Skin of body (tissue), 3 donors: ENCODE data around the gene ZCCHC10. TPM values are rescaled to one million over a fixed set of nuclear protein-coding genes. Genes with fewer than 3 reads are reported as not detected.
"Not testable (repeated sequence)": the region's sequence is repeated elsewhere in the genome, so short reads cannot be mapped to it uniquely, and the experiment has no call there.

ENCODE experiments used
- DNase-seq: peaks from one replicate; lab custom pipeline; 2025; lab: John Stamatoyannopoulos, UW
- small RNA-seq: library from RNA; depleted of rRNA; stranded (forward); fragments of <200 nt; gene quantifications from one replicate; pipeline ENCODE3, GENCODE V24; 2014; ENCODE audit warnings: low replicate concordance
- total RNA-seq: library from RNA; depleted of rRNA; stranded (reverse); fragments of >200 nt; gene quantifications from one replicate; pipeline ENCODE4 v1.2.3, GENCODE V29; 2014

ZCCHC10 gene
- total RNA-seq, 1 donor from 2014 or later = 13.8 TPM

DNA sequence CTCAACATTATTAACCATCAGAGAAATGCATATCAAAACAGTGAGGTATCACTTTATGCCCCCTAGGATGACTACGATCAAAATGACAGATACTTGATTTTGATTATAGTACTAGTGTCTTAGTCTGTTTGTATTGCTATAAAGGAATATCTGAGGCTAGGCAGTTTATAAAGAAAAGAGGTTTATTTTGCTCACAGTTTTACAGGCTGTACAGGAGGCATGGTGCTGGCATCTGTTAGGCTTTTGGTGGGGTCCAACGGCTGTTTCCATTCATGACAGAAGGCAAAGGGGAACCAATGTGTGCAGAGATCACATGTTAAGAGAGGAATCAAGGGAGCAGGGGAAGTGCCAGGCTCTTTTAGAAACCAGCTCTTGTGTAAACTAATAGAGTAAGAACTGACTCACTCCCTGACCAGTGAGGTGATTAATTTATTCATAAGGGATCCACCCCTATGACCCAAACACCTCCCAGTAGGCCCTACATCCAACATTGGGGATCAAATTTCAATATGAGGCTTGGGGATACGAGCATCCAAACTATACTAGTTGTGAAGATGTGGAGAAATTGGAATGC is 46.9 kb downstream of the ZCCHC10 start:
- DNase-seq = no peak

DNA sequence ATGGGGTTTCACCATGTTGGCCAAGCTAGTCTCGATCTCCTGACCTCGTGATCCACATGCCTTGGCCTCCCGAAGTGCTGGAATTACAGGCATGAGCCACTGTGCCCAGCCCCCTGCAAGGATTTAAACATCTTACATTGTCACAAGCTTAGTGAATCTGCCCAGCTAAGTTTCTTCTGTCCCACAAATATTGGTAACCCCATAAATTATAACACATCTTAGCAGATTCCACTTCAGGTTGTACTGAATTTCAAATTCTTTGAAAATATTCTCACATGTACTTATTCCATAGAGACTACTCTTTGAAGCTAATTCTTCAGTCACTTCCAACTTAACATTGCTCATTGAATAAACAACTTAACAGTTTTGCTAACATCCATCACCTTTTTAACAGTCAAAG is 49.5 kb downstream of the ZCCHC10 start:
- DNase-seq = no peak

DNA sequence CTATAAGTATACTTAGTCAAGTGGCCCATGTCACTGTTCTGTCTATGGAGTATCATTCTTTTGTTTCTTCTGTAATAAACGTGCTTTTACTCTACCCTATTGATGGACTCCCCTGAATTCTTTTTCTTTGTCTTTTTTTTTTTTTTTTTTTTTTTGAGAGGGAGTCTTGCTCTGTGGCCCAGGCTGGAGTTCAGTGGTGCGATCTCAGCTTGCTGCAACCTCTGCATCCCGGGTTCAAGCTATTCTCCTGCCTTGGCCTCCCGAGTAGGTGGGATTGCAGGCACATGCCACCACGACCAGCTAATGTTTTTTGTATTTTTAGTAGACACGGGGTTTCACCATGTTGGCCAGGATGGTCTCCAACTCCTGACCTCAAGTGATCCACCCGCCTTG is 53.9 kb downstream of the ZCCHC10 start:
- DNase-seq = not testable (repeated sequence)

DNA sequence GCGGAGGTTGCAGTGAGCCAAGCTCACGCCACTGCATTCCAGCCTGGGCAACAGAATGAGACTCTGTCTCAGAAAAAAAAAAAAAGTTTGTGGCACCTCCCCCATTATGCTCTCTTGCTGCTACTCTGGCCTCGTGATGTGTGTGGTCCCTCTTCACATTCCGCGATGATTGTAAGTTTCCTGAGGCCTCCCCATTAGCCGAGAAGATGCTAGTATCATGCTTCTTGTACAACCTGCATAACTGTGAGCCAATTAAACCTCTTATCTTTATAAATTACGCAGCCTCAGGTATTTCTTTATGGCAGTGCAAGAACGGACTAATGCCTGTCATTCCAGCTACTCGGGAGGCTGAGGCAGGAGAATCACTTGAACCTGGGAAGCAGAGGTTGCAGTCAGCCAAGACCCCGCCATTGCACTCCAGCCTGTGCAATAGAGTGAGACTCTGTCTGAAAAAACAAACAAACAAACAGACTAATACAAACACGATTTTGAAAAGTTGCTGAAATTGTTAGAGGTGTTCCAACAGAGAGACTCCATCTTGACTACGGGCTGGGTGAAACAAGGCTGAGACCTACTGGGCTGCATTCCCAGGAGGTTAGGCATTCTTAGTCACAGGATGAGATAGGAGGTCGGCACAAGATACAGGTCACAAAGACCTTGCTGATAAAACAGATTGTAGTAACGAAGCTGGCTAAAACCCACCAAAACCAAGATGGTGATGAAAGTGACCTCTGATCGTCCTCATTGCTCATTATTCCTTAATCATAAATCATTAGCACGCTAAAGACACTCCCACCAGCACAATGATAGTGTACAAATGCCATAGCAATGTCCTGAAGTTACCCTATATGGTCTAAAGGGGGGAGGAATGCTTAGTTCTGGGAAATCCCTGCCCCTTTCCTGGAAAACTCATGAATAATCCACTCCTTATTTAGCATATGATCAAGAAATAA is 54.6 kb downstream of the ZCCHC10 start:
- DNase-seq = no peak

DNA sequence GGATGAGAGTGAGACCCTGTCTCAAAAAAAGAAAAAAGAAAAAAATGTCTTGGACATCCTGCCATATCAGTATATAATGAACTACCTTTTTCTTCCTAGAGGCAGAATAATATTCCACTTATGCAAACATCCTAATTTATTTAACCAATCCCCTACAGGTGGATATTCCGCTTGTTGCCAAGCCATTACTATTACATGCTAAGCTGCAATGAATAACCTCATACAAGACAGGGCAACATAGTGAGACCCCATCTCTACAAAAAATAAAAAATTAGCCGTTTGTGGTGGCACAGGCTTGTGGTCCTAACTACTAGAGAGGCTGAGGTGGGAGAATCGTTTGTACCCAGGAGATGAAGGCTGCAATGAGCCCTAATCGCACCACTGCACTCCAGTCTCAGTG is 61.2 kb downstream of the ZCCHC10 start:
- DNase-seq = no peak

GRCh38 chr5:132963171-132964104 is 62.9 kb downstream of the ZCCHC10 start, which contains the start of gene AFF4:
Gene AFF4 (minus strand): TSS chr5:132963634. CDS start chr5:132937189, 26,445 bp downstream.
- DNase-seq = peak; percentile 94

DNA sequence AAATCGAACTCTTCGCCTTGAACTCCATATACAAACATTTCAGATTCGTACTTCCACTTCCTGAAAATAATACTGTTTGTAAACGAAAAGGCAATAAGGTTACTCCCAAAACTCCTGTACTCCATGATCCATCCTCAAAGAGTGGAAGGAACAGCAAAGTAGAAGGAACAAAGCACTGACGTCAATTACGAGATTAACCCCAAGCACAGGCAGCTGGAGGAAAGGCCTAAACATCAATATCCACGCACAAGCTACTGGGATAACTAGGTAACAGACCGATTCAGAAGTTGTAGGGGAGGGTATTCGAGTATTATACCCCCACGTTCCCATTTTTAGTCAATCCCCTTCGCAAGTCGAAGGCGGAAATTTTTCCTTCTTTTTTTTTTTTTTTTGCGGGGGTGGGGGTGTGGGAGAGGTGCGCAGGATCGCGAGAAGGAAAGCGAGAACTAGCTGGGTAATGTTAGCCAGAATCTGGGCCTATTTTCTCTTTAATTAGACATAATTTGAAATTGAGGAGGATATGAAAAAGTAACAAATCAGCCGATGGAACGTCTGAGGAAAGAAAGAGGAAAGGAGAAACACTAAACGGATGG is 63.8 kb downstream of the ZCCHC10 start:
- peak; percentile 81 for DNase-seq

DNA sequence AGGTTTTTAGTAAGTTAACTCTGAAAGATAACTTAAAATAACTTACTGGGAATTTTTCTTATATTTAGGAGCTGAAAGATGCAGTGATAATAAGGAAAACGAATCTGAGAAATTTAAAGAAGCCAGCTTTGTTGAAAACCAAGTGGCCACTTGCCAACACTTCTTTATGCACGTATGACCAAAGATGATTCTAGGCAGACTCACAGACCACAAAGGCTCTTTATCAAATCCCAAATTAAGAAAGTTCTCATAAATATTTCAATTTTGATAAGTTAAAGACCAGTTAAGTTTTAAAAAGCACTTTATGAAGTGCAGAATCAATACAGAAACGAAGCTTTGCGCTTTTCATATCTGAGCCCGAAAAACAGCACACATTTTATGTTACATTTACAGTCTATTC is 64.5 kb downstream of the ZCCHC10 start:
- peak; percentile 30 for DNase-seq

DNA sequence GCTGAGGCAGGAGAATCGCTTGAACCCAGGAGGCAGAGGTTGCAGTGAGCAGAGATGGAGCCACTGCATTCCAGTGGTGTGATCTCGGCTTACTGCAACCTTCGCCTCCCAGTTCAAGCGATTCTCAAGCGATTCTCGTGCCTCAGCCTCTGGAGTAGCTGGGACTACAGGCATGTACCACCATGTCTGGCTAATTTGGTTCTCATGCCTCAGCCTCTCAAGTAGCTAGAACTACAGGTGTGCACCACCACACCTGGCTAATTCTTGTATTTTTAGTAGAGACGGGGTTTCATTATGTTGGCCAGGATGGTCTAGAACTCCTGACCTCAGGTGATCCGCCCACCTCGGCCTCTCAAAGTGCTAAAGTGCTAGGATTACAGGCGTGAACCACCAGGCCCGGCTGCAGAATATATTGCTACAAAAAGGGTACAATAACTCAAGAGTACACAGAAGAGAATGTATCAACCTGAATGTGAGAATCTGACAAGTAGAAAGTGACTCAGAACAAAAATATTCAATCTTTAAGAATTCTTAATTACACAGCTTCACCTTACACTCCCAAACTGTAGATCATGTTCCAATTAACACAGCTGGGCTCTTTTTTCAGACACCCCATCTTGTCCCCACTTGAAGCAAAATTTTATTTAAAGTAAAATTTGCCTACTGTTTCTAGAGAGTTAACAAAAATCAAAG is 65.1 kb downstream of the ZCCHC10 start:
- DNase-seq = not testable (repeated sequence)

- DNase-seq = not testable (repeated sequence)
Measured at GRCh38 chr5:132956166-132956799, 70.1 kb downstream of the ZCCHC10 start.

- no peak for DNase-seq
Measured at GRCh38 chr5:132953710-132954109, 72.6 kb downstream of the ZCCHC10 start.

GRCh38 chr5:132952829-132953228 is 73.5 kb downstream of the ZCCHC10 start:
- DNase-seq = no peak

GRCh38 chr5:132951897-132952296 is 74.5 kb downstream of the ZCCHC10 start:
- peak; percentile 46 for DNase-seq

DNA sequence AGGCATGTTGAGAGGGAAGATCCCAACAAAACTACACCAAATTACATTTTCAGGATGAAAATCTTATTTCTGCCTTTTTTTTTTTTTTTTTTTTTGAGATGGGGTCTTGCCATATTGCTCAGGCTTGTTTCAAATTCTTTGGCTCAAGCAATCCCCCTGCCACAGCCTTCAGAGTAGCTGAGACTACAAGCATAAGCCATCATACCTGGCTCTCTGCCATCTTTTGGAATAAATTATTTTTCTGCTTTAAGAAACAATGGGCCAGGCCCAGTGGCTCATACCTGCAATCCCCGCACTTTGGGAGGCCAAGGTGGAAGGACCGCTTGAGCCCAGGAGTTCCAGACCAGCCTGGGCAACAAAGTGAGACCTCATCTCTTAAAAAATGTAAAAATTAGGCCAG is 77.2 kb downstream of the ZCCHC10 start:
- peak; percentile 1 for DNase-seq

DNA sequence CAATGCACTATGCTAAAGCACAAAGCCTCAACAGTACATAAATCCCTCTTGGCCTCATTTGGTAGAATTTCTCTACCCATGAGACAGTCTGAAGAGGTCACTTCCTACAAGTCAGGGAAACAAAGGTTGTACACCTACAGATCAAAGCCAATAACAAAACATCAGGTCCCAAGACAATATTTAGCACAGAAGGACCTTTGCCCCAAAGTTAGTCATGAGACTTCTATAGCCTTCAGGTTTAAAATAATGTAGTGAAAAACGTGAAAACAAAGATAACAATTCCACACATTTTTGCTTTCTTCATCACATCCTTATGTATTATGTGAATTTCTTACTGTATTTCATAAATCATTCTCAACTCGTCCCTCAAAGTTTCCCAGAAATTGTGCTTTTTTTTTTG is 78.7 kb downstream of the ZCCHC10 start:
- no peak for DNase-seq

Small RNA genes within 50 kb of the gene (small RNA-seq; reads per million reads assigned to genes)
- not detected for gene AC113410.1
- not detected for gene AC113410.3
- gene ATP6V0E1P1 = not detected
- not detected for gene RF00019

Other genes starting within 250 kb of the ZCCHC10 start
- gene SEPTIN8, start 249.3 kb downstream of the ZCCHC10 start, total RNA-seq = 45.1 TPM
- 0.10 TPM for gene SOWAHA, start 213.2 kb downstream of the ZCCHC10 start, total RNA-seq
- 1.2 TPM for gene SHROOM1, start 195.9 kb downstream of the ZCCHC10 start, total RNA-seq
- gene GDF9, start 160.1 kb downstream of the ZCCHC10 start, total RNA-seq = 0.30 TPM
- 76.1 TPM for gene UQCRQ, start 159.9 kb downstream of the ZCCHC10 start, total RNA-seq
- gene LEAP2, start 152.9 kb downstream of the ZCCHC10 start, total RNA-seq = 0.79 TPM
- 66.3 TPM for gene AFF4, start 62.9 kb downstream of the ZCCHC10 start, total RNA-seq
- gene HSPA4, start 25.5 kb upstream of the ZCCHC10 start, total RNA-seq = 58.9 TPM